NAMALWA (cell line): Measurements from ENCODE around the gene PCSK7.
"Not testable (repeated sequence)": the region's sequence is repeated elsewhere in the genome, so short reads cannot be mapped to it uniquely, and the experiment has no call there.

ENCODE experiments used
- DNase-seq: peaks from one replicate; pipeline ENCODE4 v3.0.0-alpha.2; 2015; ENCODE audit warnings: low spot score

The PCSK7 gene

GRCh38 chr11:117231842-117232091 is at the start of gene PCSK7:
Gene PCSK7, minus strand, starts transcription at chr11:117232073. Its CDS starts 2,229 bp downstream, at chr11:117229844.
- no peak for DNase-seq

- no peak for DNase-seq
These were observed 49.3 kb upstream of the PCSK7 start for GRCh38 chr11:117281159-117281558.

- DNase-seq: no peak
These were observed 48.0 kb upstream of the PCSK7 start for GRCh38 chr11:117279711-117280376.

GRCh38 chr11:117278347-117278746 is 46.5 kb upstream of the PCSK7 start:
- DNase-seq: no peak

- no peak for DNase-seq
These were observed 41.8 kb upstream of the PCSK7 start for GRCh38 chr11:117273550-117274289.

- DNase-seq: not testable (repeated sequence)
These were observed 40.3 kb upstream of the PCSK7 start for GRCh38 chr11:117272175-117272574.

- no peak for DNase-seq
These were observed 39.3 kb upstream of the PCSK7 start for GRCh38 chr11:117271208-117271607.

- no peak for DNase-seq
These were observed 38.0 kb upstream of the PCSK7 start for GRCh38 chr11:117269856-117270255.

- no peak for DNase-seq
These were observed 33.9 kb upstream of the PCSK7 start for GRCh38 chr11:117265745-117266144.

GRCh38 chr11:117264624-117265323 is 32.9 kb upstream of the PCSK7 start:
- not testable (repeated sequence) for DNase-seq

GRCh38 chr11:117259417-117259816 is 27.5 kb upstream of the PCSK7 start:
- DNase-seq: no peak

GRCh38 chr11:117258576-117258975 is 26.7 kb upstream of the PCSK7 start:
- DNase-seq: no peak

- no peak for DNase-seq
These were observed 24.7 kb upstream of the PCSK7 start for GRCh38 chr11:117256573-117256972.

GRCh38 chr11:117255966-117256365 is 24.1 kb upstream of the PCSK7 start:
- no peak for DNase-seq

GRCh38 chr11:117251506-117251905 is 19.6 kb upstream of the PCSK7 start:
- peak; percentile 11 for DNase-seq

GRCh38 chr11:117249571-117249970 is 17.7 kb upstream of the PCSK7 start:
- no peak for DNase-seq

GRCh38 chr11:117248341-117248740 is 16.5 kb upstream of the PCSK7 start:
- DNase-seq: no peak

GRCh38 chr11:117239295-117239694 is 7.4 kb upstream of the PCSK7 start:
- no peak for DNase-seq

- no peak for DNase-seq
These were observed 6.3 kb upstream of the PCSK7 start for GRCh38 chr11:117238221-117238620.

- DNase-seq: peak; percentile 20
These were observed 1.1 kb upstream of the PCSK7 start for GRCh38 chr11:117232911-117233409.

- peak; percentile 88 for DNase-seq
These were observed 412 bp upstream of the PCSK7 start, which contains the start of gene RNF214 for GRCh38 chr11:117232092-117232878. Gene RNF214, plus strand, starts transcription at chr11:117232671. Its CDS starts 1,602 bp downstream, at chr11:117234273.
